Measurements from ENCODE around the gene SETD1A. TPM values are rescaled to one million over a fixed set of nuclear protein-coding genes. Genes with fewer than 3 reads are reported as not detected.

SETD1A gene
- total RNA-seq, 2 experiments from 2014 or later: 40.1 to 41.2 TPM

GRCh38 chr16:30921459-30921747, 36.2 kb upstream of the SETD1A start:
- Mint-ChIP-seq H3K36me3 (ENCODE audit: low read depth) (peaks cover 7% of the 10 kb centered on the region), H3K27ac (peak overlapping the region; percentile 92), H3K27me3 (no peaks in the 10 kb centered on the region), H3K4me1 (ENCODE audit: low read depth) (peaks cover 19% of the 10 kb centered on the region), H3K9me3 (no peaks in the 10 kb centered on the region), H3K4me3 (peak overlapping the region; percentile 99)
- peak overlapping the region in 1 of 2 donors; percentile 98 for H3K27ac ChIP-seq (ENCODE audit: low read depth in 1 of 2, low read length in 2 of 2)
- no peaks in the 10 kb centered on the region for H3K9me3 ChIP-seq (ENCODE audit: control insufficient read depth in 1 of 2, insufficient read depth in 1 of 2, low read length in 2 of 2)
- peaks cover 23% of the 10 kb centered on the region for H3K4me1 ChIP-seq (ENCODE audit: insufficient read depth, low read length)
- no peaks in the 10 kb centered on the region for H3K27me3 ChIP-seq (ENCODE audit: control insufficient read depth in 1 of 2, insufficient read depth in 2 of 2, low read length in 2 of 2)
- CTCF ChIA-PET: interaction anchor here (1.9 to 2.6 kb wide), 2 partner anchors 20 to 77 kb away, joined by 5 to 14 read pairs; no protein-coding TSS in a partner anchor
- DNase-seq: no peak
- peak overlapping the region; percentile 93 for H3K4me3 ChIP-seq (ENCODE audit: low read length)
- POLR2A ChIA-PET: interaction anchor here (1.4 kb wide), 1 partner anchor 20 kb away, joined by 3 read pairs; no protein-coding TSS in a partner anchor
- ATAC-seq (ENCODE audit: poor library complexity): no peak
- intact Hi-C loops (cut with DNase I, micrococcal nuclease): loop anchor here (1.0 to 10.0 kb wide), 7 partner anchors 19 to 927 kb away; partner anchors contain the start of genes HIRIP3 (in 1 of the 2), INO80E (in 1 of the 2), MYL11 (in 1 of the 2) and PHKG2 (in 1 of the 2)
- no peaks in the 10 kb centered on the region for H3K36me3 ChIP-seq (ENCODE audit: insufficient read depth, low read length)
- TF ChIP-seq, protein P1, sequence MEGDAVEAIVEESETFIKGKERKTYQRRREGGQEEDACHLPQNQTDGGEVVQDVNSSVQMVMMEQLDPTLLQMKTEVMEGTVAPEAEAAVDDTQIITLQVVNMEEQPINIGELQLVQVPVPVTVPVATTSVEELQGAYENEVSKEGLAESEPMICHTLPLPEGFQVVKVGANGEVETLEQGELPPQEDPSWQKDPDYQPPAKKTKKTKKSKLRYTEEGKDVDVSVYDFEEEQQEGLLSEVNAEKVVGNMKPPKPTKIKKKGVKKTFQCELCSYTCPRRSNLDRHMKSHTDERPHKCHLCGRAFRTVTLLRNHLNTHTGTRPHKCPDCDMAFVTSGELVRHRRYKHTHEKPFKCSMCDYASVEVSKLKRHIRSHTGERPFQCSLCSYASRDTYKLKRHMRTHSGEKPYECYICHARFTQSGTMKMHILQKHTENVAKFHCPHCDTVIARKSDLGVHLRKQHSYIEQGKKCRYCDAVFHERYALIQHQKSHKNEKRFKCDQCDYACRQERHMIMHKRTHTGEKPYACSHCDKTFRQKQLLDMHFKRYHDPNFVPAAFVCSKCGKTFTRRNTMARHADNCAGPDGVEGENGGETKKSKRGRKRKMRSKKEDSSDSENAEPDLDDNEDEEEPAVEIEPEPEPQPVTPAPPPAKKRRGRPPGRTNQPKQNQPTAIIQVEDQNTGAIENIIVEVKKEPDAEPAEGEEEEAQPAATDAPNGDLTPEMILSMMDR (IDR thresholded peaks at IDR 0.05): no peak

- Mint-ChIP-seq H3K36me3 (ENCODE audit: low read depth) (peaks cover 7% of the 10 kb centered on the region), H3K4me3 (peak overlapping the region; percentile 99), H3K27me3 (no peaks in the 10 kb centered on the region), H3K9me3 (no peaks in the 10 kb centered on the region), H3K27ac (peak overlapping the region; percentile 92), H3K4me1 (ENCODE audit: low read depth) (peaks cover 19% of the 10 kb centered on the region)
- peak overlapping the region; percentile 45 to 98 for H3K27ac ChIP-seq (ENCODE audit: low read depth in 1 of 2, low read length in 2 of 2)
- ATAC-seq (ENCODE audit: poor library complexity): peak; percentile 0
- TF ChIP-seq, protein P1 (IDR thresholded peaks at IDR 0.05): peak; percentile 92
- ChIA-PET CTCF (interaction anchor here (1.1 to 1.9 kb wide), 2 partner anchors 20 to 77 kb away, joined by 5 to 19 read pairs; no protein-coding TSS in a partner anchor), POLR2A (interaction anchor here (0.7 to 1.1 kb wide), 8 partner anchors 20 to 263 kb away, joined by 3 to 17 read pairs (median 4); partner anchors contain the start of genes FBRS and KAT8)
- H3K9me3 ChIP-seq (ENCODE audit: control insufficient read depth in 1 of 2, insufficient read depth in 1 of 2, low read length in 2 of 2): no peaks in the 10 kb centered on the region
- no peaks in the 10 kb centered on the region for H3K27me3 ChIP-seq (ENCODE audit: control insufficient read depth in 1 of 2, insufficient read depth in 2 of 2, low read length in 2 of 2)
- no peaks in the 10 kb centered on the region for H3K36me3 ChIP-seq (ENCODE audit: insufficient read depth, low read length)
- H3K4me3 ChIP-seq (ENCODE audit: low read length): peak overlapping the region; percentile 93
- peak; percentile 80 to 93 (median 86) for DNase-seq
- intact Hi-C loops (cut with DNase I, micrococcal nuclease): loop anchor here (1.0 to 10.0 kb wide), 16 partner anchors 19 to 927 kb away; partner anchors contain the start of genes CFAP119 (in 1 of the 2), CTF1 (in 1 of the 2), FBRS (in 1 of the 2) and HIRIP3 (in 1 of the 2)
- peaks cover 23% of the 10 kb centered on the region for H3K4me1 ChIP-seq (ENCODE audit: insufficient read depth, low read length)
Measured at GRCh38 chr16:30921748-30922419, 35.7 kb upstream of the SETD1A start.

DNA sequence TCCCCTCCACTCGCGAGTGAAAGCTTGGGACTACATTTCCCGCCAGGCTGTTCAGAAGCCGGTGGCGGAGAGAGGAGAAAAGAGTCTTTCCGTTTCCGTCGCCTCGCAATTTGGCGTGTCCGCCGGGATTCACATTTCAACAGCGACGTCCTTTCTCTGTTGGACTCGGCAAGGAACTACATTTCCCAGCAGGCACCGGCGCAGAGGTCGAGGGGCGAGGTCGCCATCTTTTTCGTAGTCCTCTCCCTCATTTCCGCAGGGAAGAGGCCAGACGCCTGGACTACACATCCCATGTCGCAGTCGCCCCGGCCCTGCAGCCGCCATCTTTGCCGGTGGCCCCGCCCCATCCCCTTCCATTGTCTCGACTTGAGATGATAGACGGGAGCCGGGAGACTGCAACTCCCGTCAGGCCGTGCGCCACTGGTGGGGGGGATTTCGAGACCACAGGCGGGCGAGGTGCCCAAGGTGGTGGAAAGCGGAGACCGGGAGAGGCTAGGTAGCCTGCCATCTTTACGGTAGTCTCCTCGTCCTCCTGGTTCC, 35.1 kb upstream of the SETD1A start:
- Mint-ChIP-seq H3K4me1 (ENCODE audit: low read depth) (peaks cover 19% of the 10 kb centered on the region), H3K36me3 (ENCODE audit: low read depth) (peaks cover 7% of the 10 kb centered on the region), H3K4me3 (peak overlapping the region; percentile 99), H3K9me3 (no peaks in the 10 kb centered on the region), H3K27ac (peak overlapping the region; percentile 92), H3K27me3 (no peaks in the 10 kb centered on the region)
- Histone ChIP-seq H3K27ac (ENCODE audit: low read depth in 1 of 2, low read length in 2 of 2) (peak overlapping the region; percentile 85 to 98), H3K4me1 (ENCODE audit: insufficient read depth, low read length) (peaks cover 27% of the 10 kb centered on the region), H3K4me3 (ENCODE audit: low read length) (peak overlapping the region; percentile 93), H3K27me3 (ENCODE audit: control insufficient read depth in 1 of 2, insufficient read depth in 2 of 2, low read length in 2 of 2) (no peaks in the 10 kb centered on the region), H3K36me3 (ENCODE audit: insufficient read depth, low read length) (peaks cover 2% of the 10 kb centered on the region), H3K9me3 (ENCODE audit: control insufficient read depth in 1 of 2, insufficient read depth in 1 of 2, low read length in 2 of 2) (no peaks in the 10 kb centered on the region)
- intact Hi-C loops (cut with DNase I, micrococcal nuclease): loop anchor here (1.0 to 10.0 kb wide), 13 partner anchors 25 to 928 kb away; partner anchors contain the start of genes CFAP119 (in 1 of the 2), CTF1 (in 1 of the 2), FBRS (in 1 of the 2) and HIRIP3 (in 1 of the 2)
- TF ChIP-seq, protein P1 (IDR thresholded peaks at IDR 0.05): no peak
- DNase-seq (peak; percentile 98 to 100 (median 99)), ATAC-seq (ENCODE audit: poor library complexity) (peak; percentile 75)
- CTCF ChIA-PET: interaction anchor here (0.6 to 1.9 kb wide), 3 partner anchors 21 to 108 kb away, joined by 3 to 19 read pairs (median 5); no protein-coding TSS in a partner anchor
- POLR2A ChIA-PET: interaction anchor here (0.7 to 1.1 kb wide), 8 partner anchors 21 to 264 kb away, joined by 3 to 17 read pairs (median 4); partner anchors contain the start of genes FBRS and KAT8

All from CD4-positive, alpha-beta T cell (primary cell).